ENCODE results near the gene CCDC148. TPM values are rescaled to one million over a fixed set of nuclear protein-coding genes. Genes with fewer than 3 reads are reported as not detected.

CCDC148 gene
- total RNA-seq, 3 donors from 2014 or later (not counting 1 experiment from before 2014, with no cell fraction given) = not detected

DNA sequence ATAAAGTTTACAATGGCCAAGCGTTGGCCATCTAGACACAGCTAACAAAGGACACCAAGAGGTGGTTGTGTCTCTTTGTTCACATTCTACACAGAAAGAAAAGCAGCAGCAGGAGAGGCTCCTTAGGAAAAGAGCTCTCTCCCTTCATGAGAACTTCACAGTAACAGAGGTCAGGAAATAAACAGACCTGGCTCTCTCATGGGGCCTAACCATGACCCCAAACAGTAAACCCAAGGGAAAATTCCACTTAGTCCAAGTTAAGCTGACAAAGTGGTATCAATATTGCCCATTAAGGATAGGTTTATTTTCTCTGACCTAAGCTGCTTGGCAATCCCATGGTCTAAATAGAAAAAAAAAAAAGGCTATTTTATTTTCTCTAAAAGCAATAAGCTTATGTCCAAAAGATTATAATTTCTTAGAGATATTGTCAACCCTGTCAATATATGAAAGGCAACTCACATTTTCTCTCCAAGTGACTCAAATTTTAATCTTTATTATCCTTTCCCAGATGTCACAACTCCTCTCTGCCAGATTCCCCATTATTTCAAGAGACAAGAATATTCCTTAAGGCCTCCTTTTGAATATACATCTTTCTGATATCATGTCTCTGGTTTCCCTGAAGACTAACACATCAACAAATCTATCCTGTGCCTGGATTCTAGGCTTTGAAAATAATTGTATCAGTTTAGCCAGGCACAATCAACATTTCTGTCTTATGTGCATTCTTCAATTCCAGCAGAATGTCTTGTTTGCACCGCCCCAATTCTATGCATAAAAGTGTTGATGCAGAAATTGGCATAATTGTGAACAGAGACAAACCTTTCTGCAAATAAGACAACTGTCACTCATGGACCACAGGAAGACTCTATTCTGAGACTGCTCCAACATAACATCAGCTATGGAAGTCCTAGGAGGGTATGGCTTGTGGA, 263.8 kb downstream of the CCDC148 start:
- H3K9me3 ChIP-seq (ENCODE audit: control insufficient read depth, insufficient read depth, low read length) = no peaks in the 10 kb centered on the region
- intact Hi-C loops (cut with micrococcal nuclease) = no loop called here
- H3K4me1 ChIP-seq (ENCODE audit: control insufficient read depth, insufficient read depth, low read length) = no peaks in the 10 kb centered on the region
- H3K36me3 ChIP-seq (ENCODE audit: control insufficient read depth, insufficient read depth, low read length) = no peaks in the 10 kb centered on the region
- no peaks in the 10 kb centered on the region for H3K27me3 ChIP-seq (ENCODE audit: control insufficient read depth, insufficient read depth, low read length)
- 93% methylated on average over 2 of the region's 2 CpGs for WGBS (ENCODE audit: insufficient coverage)
- Mint-ChIP-seq H3K27ac (no peak overlapping the region), H3K4me3 (no peak overlapping the region), H3K36me3 (no peaks in the 10 kb centered on the region), H3K27me3 (ENCODE audit: low read depth in 2 of 2) (no peaks in the 10 kb centered on the region), H3K4me1 (peaks cover 5 to 6% of the 10 kb centered on the region in 2 donors), H3K9me3 (no peaks in the 10 kb centered on the region)
- TF ChIP-seq, protein P1, sequence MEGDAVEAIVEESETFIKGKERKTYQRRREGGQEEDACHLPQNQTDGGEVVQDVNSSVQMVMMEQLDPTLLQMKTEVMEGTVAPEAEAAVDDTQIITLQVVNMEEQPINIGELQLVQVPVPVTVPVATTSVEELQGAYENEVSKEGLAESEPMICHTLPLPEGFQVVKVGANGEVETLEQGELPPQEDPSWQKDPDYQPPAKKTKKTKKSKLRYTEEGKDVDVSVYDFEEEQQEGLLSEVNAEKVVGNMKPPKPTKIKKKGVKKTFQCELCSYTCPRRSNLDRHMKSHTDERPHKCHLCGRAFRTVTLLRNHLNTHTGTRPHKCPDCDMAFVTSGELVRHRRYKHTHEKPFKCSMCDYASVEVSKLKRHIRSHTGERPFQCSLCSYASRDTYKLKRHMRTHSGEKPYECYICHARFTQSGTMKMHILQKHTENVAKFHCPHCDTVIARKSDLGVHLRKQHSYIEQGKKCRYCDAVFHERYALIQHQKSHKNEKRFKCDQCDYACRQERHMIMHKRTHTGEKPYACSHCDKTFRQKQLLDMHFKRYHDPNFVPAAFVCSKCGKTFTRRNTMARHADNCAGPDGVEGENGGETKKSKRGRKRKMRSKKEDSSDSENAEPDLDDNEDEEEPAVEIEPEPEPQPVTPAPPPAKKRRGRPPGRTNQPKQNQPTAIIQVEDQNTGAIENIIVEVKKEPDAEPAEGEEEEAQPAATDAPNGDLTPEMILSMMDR (IDR thresholded peaks at IDR 0.05) = no peak
- no peak overlapping the region for H3K4me3 ChIP-seq (ENCODE audit: low read length)
- no peak overlapping the region for H3K27ac ChIP-seq (ENCODE audit: low read length)
- DNase-seq (no peak), ATAC-seq (no peak)

DNA sequence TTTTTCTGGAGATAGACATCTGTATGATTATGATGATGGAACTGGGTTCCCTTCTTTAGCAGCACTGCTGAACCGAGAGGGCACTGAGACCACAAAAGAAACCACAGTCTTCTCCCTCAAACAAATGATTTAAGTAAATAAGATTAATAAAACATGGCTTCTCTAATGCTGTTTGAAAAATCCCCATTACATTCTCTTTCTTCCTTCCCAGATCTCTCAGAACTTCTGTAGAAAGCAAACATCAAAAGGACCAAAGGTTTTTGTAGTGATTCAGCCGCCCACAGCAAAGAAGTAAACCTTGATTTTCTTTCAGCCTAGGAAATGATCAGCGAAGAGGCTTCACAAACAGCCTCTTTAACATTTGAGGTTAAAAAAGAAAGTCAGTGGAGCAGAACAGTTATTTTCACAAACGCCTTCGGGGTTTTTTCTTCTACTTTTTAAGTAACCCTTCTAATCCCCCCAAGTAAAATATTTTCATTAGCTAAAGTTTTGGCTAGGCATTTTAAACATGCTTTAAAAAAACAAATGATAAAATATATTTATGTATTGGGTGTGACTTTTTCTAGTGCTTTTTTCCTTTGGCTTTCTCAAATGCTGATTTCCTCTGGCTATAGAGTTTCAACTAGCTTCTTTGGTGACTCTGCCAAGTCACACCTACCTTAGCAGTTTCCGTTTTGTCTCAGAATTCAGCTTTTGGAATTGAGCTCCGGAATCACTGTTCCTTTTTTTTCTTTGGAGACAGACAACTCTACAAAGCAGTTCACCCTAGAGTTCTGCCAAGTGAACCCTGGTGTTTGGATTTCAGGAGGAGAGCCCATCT, 265.3 kb downstream of the CCDC148 start:
- Histone ChIP-seq H3K9me3 (ENCODE audit: control insufficient read depth, insufficient read depth, low read length) (no peaks in the 10 kb centered on the region), H3K4me1 (ENCODE audit: control insufficient read depth, insufficient read depth, low read length) (no peaks in the 10 kb centered on the region), H3K4me3 (ENCODE audit: low read length) (peak overlapping the region; percentile 2), H3K27me3 (ENCODE audit: control insufficient read depth, insufficient read depth, low read length) (no peaks in the 10 kb centered on the region), H3K36me3 (ENCODE audit: control insufficient read depth, insufficient read depth, low read length) (no peaks in the 10 kb centered on the region), H3K27ac (ENCODE audit: low read length) (no peak overlapping the region)
- Mint-ChIP-seq H3K36me3 (no peaks in the 10 kb centered on the region), H3K4me3 (peak overlapping the region; percentile 38), H3K27ac (no peak overlapping the region), H3K9me3 (no peaks in the 10 kb centered on the region), H3K4me1 (peaks cover 5 to 6% of the 10 kb centered on the region in 2 donors), H3K27me3 (ENCODE audit: low read depth in 2 of 2) (no peaks in the 10 kb centered on the region)
- TF ChIP-seq, protein P1 (IDR thresholded peaks at IDR 0.05) = no peak
- intact Hi-C loops (cut with micrococcal nuclease) = no loop called here
- ATAC-seq (peak in 1 of 3 donors; percentile 30), DNase-seq (peak in 1 of 2 donors; percentile 61)
- 25% methylated on average over 4 of the region's 7 CpGs for WGBS (ENCODE audit: insufficient coverage)

DNA sequence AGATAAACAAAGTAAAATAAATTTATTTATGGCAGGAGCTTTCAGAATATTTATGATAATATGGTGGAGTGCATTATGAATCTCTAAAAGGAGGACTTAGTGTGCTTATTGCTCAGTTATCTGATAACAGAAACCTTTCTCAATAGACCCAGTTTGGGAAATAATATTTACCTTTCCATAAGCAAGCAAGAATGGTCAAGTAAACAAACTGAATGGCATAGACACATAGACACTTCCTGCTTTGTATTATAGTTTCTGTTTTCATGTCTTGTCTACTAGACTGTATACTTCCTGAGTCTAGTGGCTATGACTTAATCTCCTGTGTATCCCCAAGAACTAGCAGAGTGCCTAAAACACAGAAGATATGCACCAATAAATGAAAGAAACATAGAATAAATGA, 267.0 kb downstream of the CCDC148 start:
- H3K27ac ChIP-seq (ENCODE audit: low read length) = no peak overlapping the region
- Mint-ChIP-seq H3K9me3 (no peaks in the 10 kb centered on the region), H3K36me3 (no peaks in the 10 kb centered on the region), H3K27me3 (ENCODE audit: low read depth in 2 of 2) (peaks cover 0 to 3% of the 10 kb centered on the region in 2 donors), H3K4me3 (no peak overlapping the region), H3K27ac (no peak overlapping the region), H3K4me1 (peaks cover 5 to 6% of the 10 kb centered on the region in 2 donors)
- H3K27me3 ChIP-seq (ENCODE audit: control insufficient read depth, insufficient read depth, low read length) = no peaks in the 10 kb centered on the region
- no peaks in the 10 kb centered on the region for H3K9me3 ChIP-seq (ENCODE audit: control insufficient read depth, insufficient read depth, low read length)
- H3K4me1 ChIP-seq (ENCODE audit: control insufficient read depth, insufficient read depth, low read length) = no peaks in the 10 kb centered on the region
- TF ChIP-seq, protein P1 (IDR thresholded peaks at IDR 0.05) = no peak
- H3K36me3 ChIP-seq (ENCODE audit: control insufficient read depth, insufficient read depth, low read length) = no peaks in the 10 kb centered on the region
- ATAC-seq (peak in 1 of 3 donors; percentile 52), DNase-seq (no peak)
- intact Hi-C loops (cut with micrococcal nuclease) = no loop called here
- no peak overlapping the region for H3K4me3 ChIP-seq (ENCODE audit: low read length)
